ENCODE data around the gene SMARCAD1. TPM values are rescaled to one million over a fixed set of nuclear protein-coding genes. Genes with fewer than 3 reads are reported as not detected.

SMARCAD1 gene
- total RNA-seq, 1 donor, result 38.7 TPM

GRCh38 chr4:94216394-94216793, 8.7 kb downstream of the SMARCAD1 start:
- TF ChIP-seq, protein P1, sequence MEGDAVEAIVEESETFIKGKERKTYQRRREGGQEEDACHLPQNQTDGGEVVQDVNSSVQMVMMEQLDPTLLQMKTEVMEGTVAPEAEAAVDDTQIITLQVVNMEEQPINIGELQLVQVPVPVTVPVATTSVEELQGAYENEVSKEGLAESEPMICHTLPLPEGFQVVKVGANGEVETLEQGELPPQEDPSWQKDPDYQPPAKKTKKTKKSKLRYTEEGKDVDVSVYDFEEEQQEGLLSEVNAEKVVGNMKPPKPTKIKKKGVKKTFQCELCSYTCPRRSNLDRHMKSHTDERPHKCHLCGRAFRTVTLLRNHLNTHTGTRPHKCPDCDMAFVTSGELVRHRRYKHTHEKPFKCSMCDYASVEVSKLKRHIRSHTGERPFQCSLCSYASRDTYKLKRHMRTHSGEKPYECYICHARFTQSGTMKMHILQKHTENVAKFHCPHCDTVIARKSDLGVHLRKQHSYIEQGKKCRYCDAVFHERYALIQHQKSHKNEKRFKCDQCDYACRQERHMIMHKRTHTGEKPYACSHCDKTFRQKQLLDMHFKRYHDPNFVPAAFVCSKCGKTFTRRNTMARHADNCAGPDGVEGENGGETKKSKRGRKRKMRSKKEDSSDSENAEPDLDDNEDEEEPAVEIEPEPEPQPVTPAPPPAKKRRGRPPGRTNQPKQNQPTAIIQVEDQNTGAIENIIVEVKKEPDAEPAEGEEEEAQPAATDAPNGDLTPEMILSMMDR (IDR thresholded peaks at IDR 0.05; ENCODE audit: extremely low read depth, low read depth, low read length), result no peak
- Histone ChIP-seq H3K4me1 (ENCODE audit: insufficient read depth, low read length) (no peaks in the 10 kb centered on the region), H3K4me3 (ENCODE audit: insufficient read depth, low read length) (no peak overlapping the region), H3K9me3 (ENCODE audit: low read depth, low read length) (no peaks in the 10 kb centered on the region), H3K27me3 (ENCODE audit: insufficient read depth, low read length) (no peaks in the 10 kb centered on the region), H2AFZ (ENCODE audit: low read length) (no peak overlapping the region), H3K79me2 (ENCODE audit: insufficient read depth, low read length) (peaks cover 79% of the 10 kb centered on the region), H3K4me2 (ENCODE audit: insufficient read depth, low read length) (no peak overlapping the region), H3K36me3 (ENCODE audit: insufficient read depth, low read length) (peaks cover 52% of the 10 kb centered on the region), H3K27ac (ENCODE audit: low read depth, low read length) (no peak overlapping the region), H4K20me1 (ENCODE audit: insufficient read depth, low read length) (peaks cover 3% of the 10 kb centered on the region)
- no peak for DNase-seq (ENCODE audit: insufficient read length, low spot score, missing footprints)

DNA sequence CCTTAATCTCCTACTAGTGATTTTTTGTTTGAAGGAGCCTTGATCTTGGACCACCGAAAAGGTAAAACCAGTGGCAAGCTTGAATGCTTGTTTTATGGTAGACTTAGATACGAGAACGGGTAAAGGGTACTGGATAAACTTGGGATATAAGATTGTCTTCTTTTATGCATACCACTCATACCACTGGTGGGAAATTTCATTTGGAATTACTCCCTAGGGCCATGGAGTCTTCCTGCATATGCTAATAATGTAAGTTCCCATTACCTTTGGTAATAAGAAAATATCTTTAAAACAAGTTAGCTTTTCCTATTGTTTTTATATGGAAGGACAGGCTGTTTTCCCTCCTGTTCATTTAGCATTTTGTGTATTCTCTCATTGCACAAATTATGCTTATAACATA, 11.7 kb downstream of the SMARCAD1 start:
- peaks cover 70% of the 10 kb centered on the region for H3K79me2 ChIP-seq (ENCODE audit: insufficient read depth, low read length)
- no peak for DNase-seq (ENCODE audit: insufficient read length, low spot score, missing footprints)
- H2AFZ ChIP-seq (ENCODE audit: low read length), result no peak overlapping the region

DNA sequence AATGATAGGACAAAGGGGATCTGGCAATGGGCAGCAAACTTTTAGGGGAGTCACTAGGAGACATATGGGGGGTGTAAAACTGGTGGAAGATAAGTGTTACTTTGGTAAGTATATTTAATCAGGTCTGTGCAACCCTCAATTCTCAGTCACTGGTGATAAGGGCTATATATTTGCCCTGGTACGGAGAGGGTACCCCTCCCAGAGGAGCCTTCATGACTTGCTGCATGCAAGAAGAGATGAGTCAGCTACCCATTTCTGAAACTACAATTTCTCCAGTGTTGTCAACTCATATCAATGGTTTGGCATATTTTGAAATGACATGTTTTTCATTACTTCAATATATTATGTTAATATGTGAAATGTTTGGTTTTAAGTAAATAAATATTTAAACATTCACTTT, 14.3 kb downstream of the SMARCAD1 start:
- H3K4me3 ChIP-seq (ENCODE audit: insufficient read depth, low read length), result no peak overlapping the region
- no peaks in the 10 kb centered on the region for H3K4me1 ChIP-seq (ENCODE audit: insufficient read depth, low read length)
- no peaks in the 10 kb centered on the region for H3K27me3 ChIP-seq (ENCODE audit: insufficient read depth, low read length)
- H4K20me1 ChIP-seq (ENCODE audit: insufficient read depth, low read length), result no peaks in the 10 kb centered on the region
- H3K79me2 ChIP-seq (ENCODE audit: insufficient read depth, low read length), result peaks cover 63% of the 10 kb centered on the region
- H3K4me2 ChIP-seq (ENCODE audit: insufficient read depth, low read length), result no peak overlapping the region
- no peaks in the 10 kb centered on the region for H3K9me3 ChIP-seq (ENCODE audit: low read depth, low read length)
- DNase-seq (ENCODE audit: insufficient read length, low spot score, missing footprints), result no peak
- TF ChIP-seq, protein P1 (IDR thresholded peaks at IDR 0.05; ENCODE audit: extremely low read depth, low read depth, low read length), result no peak
- no peak overlapping the region for H2AFZ ChIP-seq (ENCODE audit: low read length)
- H3K27ac ChIP-seq (ENCODE audit: low read depth, low read length), result no peak overlapping the region
- H3K36me3 ChIP-seq (ENCODE audit: insufficient read depth, low read length), result peaks cover 20% of the 10 kb centered on the region

More for the DNA sequence above, 11.7 kb downstream of the SMARCAD1 start:
- H3K4me1 ChIP-seq (ENCODE audit: insufficient read depth, low read length), result no peaks in the 10 kb centered on the region
- H3K36me3 ChIP-seq (ENCODE audit: insufficient read depth, low read length), result peaks cover 30% of the 10 kb centered on the region
- H3K27me3 ChIP-seq (ENCODE audit: insufficient read depth, low read length), result no peaks in the 10 kb centered on the region
- H3K4me2 ChIP-seq (ENCODE audit: insufficient read depth, low read length), result no peak overlapping the region
- no peak overlapping the region for H3K27ac ChIP-seq (ENCODE audit: low read depth, low read length)
- peaks cover 3% of the 10 kb centered on the region for H4K20me1 ChIP-seq (ENCODE audit: insufficient read depth, low read length)
- TF ChIP-seq, protein P1 (IDR thresholded peaks at IDR 0.05; ENCODE audit: extremely low read depth, low read depth, low read length), result no peak
- H3K9me3 ChIP-seq (ENCODE audit: low read depth, low read length), result no peaks in the 10 kb centered on the region
- no peak overlapping the region for H3K4me3 ChIP-seq (ENCODE audit: insufficient read depth, low read length)

DNA sequence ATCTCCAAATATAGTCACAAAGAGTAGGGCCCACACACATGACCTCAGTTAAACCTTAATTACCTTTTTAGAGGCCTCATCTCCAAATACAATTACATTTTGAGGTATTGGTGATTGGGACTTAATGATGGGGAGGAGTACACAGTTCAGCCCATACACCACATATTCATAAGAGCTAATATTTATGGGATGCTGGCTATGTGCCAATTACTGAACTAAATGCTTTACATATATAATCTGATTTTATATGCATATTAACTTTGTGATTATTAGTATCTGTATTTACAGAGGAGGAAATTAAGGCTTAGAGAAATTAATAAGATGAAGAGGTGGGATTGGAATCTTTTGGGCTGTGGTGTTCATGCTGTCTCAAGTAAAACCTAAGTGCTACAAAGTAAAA, 17.8 kb downstream of the SMARCAD1 start:
- Histone ChIP-seq H3K36me3 (ENCODE audit: insufficient read depth, low read length) (peaks cover 18% of the 10 kb centered on the region), H3K4me2 (ENCODE audit: insufficient read depth, low read length) (no peak overlapping the region), H3K4me3 (ENCODE audit: insufficient read depth, low read length) (no peak overlapping the region), H3K4me1 (ENCODE audit: insufficient read depth, low read length) (no peaks in the 10 kb centered on the region), H3K9me3 (ENCODE audit: low read depth, low read length) (no peaks in the 10 kb centered on the region), H3K27ac (ENCODE audit: low read depth, low read length) (no peak overlapping the region), H3K27me3 (ENCODE audit: insufficient read depth, low read length) (no peaks in the 10 kb centered on the region), H4K20me1 (ENCODE audit: insufficient read depth, low read length) (peaks cover 8% of the 10 kb centered on the region), H2AFZ (ENCODE audit: low read length) (no peak overlapping the region), H3K79me2 (ENCODE audit: insufficient read depth, low read length) (peaks cover 58% of the 10 kb centered on the region)
- DNase-seq (ENCODE audit: insufficient read length, low spot score, missing footprints), result no peak
- TF ChIP-seq, protein P1 (IDR thresholded peaks at IDR 0.05; ENCODE audit: extremely low read depth, low read depth, low read length), result no peak

Data from osteoblast (primary cell).